HEK293 (cell line): Measurements from ENCODE around the gene MYO1C.
A peak's percentile ranks its signal among the peaks of the same experiment; 100 is the strongest.

Experiments
- ATF2 ChIP-seq: fragments of 450-650 bp; formaldehyde crosslinking; IDR thresholded peaks from 2 replicates; pipeline ENCODE4 v1.5.1; 2016; ENCODE audit warnings: missing biosample characterization, missing genetic modification characterization, low read depth
- GLIS2 ChIP-seq: fragments of 450-650 bp; formaldehyde crosslinking; IDR thresholded peaks from 2 replicates; pipeline ENCODE4 v1.5.1; 2016; ENCODE audit warnings: missing biosample characterization, missing genetic modification characterization
- INSM2 ChIP-seq: fragments of 450-650 bp; formaldehyde crosslinking; IDR thresholded peaks from 2 replicates; pipeline ENCODE4 v1.5.1; 2016; ENCODE audit warnings: missing biosample characterization, missing genetic modification characterization
- KLF1 ChIP-seq: fragments of 450-650 bp; formaldehyde crosslinking; IDR thresholded peaks from 2 replicates; pipeline ENCODE4 v1.5.1; 2016; ENCODE audit warnings: missing biosample characterization, missing genetic modification characterization
- KLF16 ChIP-seq: fragments of 450-650 bp; formaldehyde crosslinking; IDR thresholded peaks from 2 replicates; pipeline ENCODE4 v1.5.1; 2017; ENCODE audit warnings: missing biosample characterization, missing genetic modification characterization
- KLF9 ChIP-seq: fragments of 450-650 bp; formaldehyde crosslinking; IDR thresholded peaks from 2 replicates; pipeline ENCODE4 v1.5.1; 2016; ENCODE audit warnings: missing biosample characterization, missing genetic modification characterization, low read depth
- MEIS1 ChIP-seq: sonication (generic); formaldehyde crosslinking; IDR thresholded peaks from 2 replicates; pipeline ENCODE4 v1.8.1; 2022; ENCODE audit warnings: missing genetic modification reagents, mild to moderate bottlenecking, borderline replicate concordance
- PRDM6 ChIP-seq: fragments of 450-650 bp; formaldehyde crosslinking; IDR thresholded peaks from 2 replicates; pipeline ENCODE4 v1.5.1; 2017; ENCODE audit warnings: missing biosample characterization, missing genetic modification characterization
- SP3 ChIP-seq: fragments of 450-650 bp; formaldehyde crosslinking; IDR thresholded peaks from 2 replicates; pipeline ENCODE4 v1.5.1; 2016; ENCODE audit warnings: missing biosample characterization, missing genetic modification characterization
- YY2 ChIP-seq: fragments of 450-650 bp; formaldehyde crosslinking; IDR thresholded peaks from 2 replicates; pipeline ENCODE4 v1.5.1; 2016; ENCODE audit warnings: missing biosample characterization, missing genetic modification characterization
- ZBTB26 ChIP-seq: fragments of 450-650 bp; formaldehyde crosslinking; optimal IDR thresholded peaks from 2 replicates; pipeline ENCODE3; 2016; ENCODE audit warnings: missing biosample characterization, mild to moderate bottlenecking, missing genetic modification characterization
- ZBTB48 ChIP-seq: fragments of 450-650 bp; formaldehyde crosslinking; IDR thresholded peaks from 2 replicates; pipeline ENCODE4 v1.5.1; 2016; ENCODE audit warnings: missing biosample characterization, missing genetic modification characterization
- ZBTB6 ChIP-seq: fragments of 450-650 bp; formaldehyde crosslinking; IDR thresholded peaks from 2 replicates; pipeline ENCODE4 v1.5.1; 2017; ENCODE audit warnings: missing biosample characterization, missing genetic modification characterization
- ZBTB7A ChIP-seq: fragments of 450-650 bp; formaldehyde crosslinking; IDR thresholded peaks from 2 replicates; pipeline ENCODE4 v1.5.1; 2016; ENCODE audit warnings: low read depth, missing biosample characterization, missing genetic modification characterization
- ZIC2 ChIP-seq: fragments of 450-650 bp; formaldehyde crosslinking; IDR thresholded peaks from 2 replicates; pipeline ENCODE4 v1.5.1; 2016; ENCODE audit warnings: missing biosample characterization, missing genetic modification characterization
- ZNF133 ChIP-seq: fragments of 450-650 bp; formaldehyde crosslinking; IDR thresholded peaks from 2 replicates; pipeline ENCODE4 v1.5.1; 2016; ENCODE audit warnings: missing biosample characterization, missing genetic modification characterization
- ZNF292 ChIP-seq: fragments of 450-650 bp; formaldehyde crosslinking; IDR thresholded peaks from 2 replicates; pipeline ENCODE4 v1.5.1; 2016; ENCODE audit warnings: low read depth, missing biosample characterization, missing genetic modification characterization, borderline replicate concordance
- ZNF48 ChIP-seq: fragments of 450-650 bp; formaldehyde crosslinking; IDR thresholded peaks from 2 replicates; pipeline ENCODE4 v1.5.1; 2016; ENCODE audit warnings: missing biosample characterization, missing genetic modification characterization
- ZNF529 ChIP-seq: fragments of 450-650 bp; formaldehyde crosslinking; IDR thresholded peaks from 2 replicates; pipeline ENCODE4 v1.5.1; 2017; ENCODE audit warnings: missing genetic modification characterization, missing biosample characterization; ENCODE audit not compliant: insufficient replicate concordance
- ZNF530 ChIP-seq: fragments of 450-650 bp; formaldehyde crosslinking; IDR thresholded peaks from 2 replicates; pipeline ENCODE4 v1.5.1; 2016; ENCODE audit warnings: low read depth, missing biosample characterization, missing genetic modification characterization
- ZNF555 ChIP-seq: fragments of 450-650 bp; formaldehyde crosslinking; conservative IDR thresholded peaks from 2 replicates; pipeline ENCODE4 v1.5.1; 2017; ENCODE audit warnings: missing biosample characterization, mild to moderate bottlenecking, missing genetic modification characterization, inconsistent platforms
- ZNF560 ChIP-seq: fragments of 450-650 bp; formaldehyde crosslinking; IDR thresholded peaks from 2 replicates; pipeline ENCODE4 v1.5.1; 2017; ENCODE audit warnings: missing biosample characterization, missing genetic modification characterization, borderline replicate concordance
- ZNF624 ChIP-seq: fragments of 450-650 bp; formaldehyde crosslinking; IDR thresholded peaks from 2 replicates; pipeline ENCODE4 v1.5.1; 2017; ENCODE audit warnings: missing biosample characterization, missing genetic modification characterization
- ZNF629 ChIP-seq: fragments of 450-650 bp; formaldehyde crosslinking; IDR thresholded peaks from 2 replicates; pipeline ENCODE4 v1.5.1; 2017; ENCODE audit warnings: missing biosample characterization, missing genetic modification characterization
- ZNF654 ChIP-seq: fragments of 450-650 bp; formaldehyde crosslinking; IDR thresholded peaks from 2 replicates; pipeline ENCODE4 v1.5.1; 2016; ENCODE audit warnings: low read depth, missing biosample characterization, missing genetic modification characterization
- ZNF701 ChIP-seq: fragments of 450-650 bp; formaldehyde crosslinking; IDR thresholded peaks from 2 replicates; pipeline ENCODE4 v1.5.1; 2016; ENCODE audit warnings: missing biosample characterization, missing genetic modification characterization
- ZNF747 ChIP-seq: fragments of 450-650 bp; formaldehyde crosslinking; IDR thresholded peaks from 2 replicates; pipeline ENCODE4 v1.5.1; 2016; ENCODE audit warnings: missing biosample characterization, missing genetic modification characterization
- ZNF785 ChIP-seq: fragments of 450-650 bp; formaldehyde crosslinking; IDR thresholded peaks from 2 replicates; pipeline ENCODE4 v1.5.1; 2016; ENCODE audit warnings: missing biosample characterization, missing genetic modification characterization
- ZNF837 ChIP-seq: fragments of 450-650 bp; formaldehyde crosslinking; IDR thresholded peaks from 2 replicates; pipeline ENCODE4 v1.5.1; 2016; ENCODE audit warnings: missing biosample characterization, missing genetic modification characterization
- ZSCAN16 ChIP-seq: fragments of 450-650 bp; formaldehyde crosslinking; IDR thresholded peaks from 2 replicates; pipeline ENCODE4 v1.5.1; 2016; ENCODE audit warnings: missing biosample characterization, missing genetic modification characterization
- ZSCAN23 ChIP-seq: fragments of 450-650 bp; formaldehyde crosslinking; IDR thresholded peaks from 2 replicates; pipeline ENCODE4 v1.5.1; 2016; ENCODE audit warnings: missing biosample characterization, missing genetic modification characterization
- ZSCAN30 ChIP-seq: fragments of 450-650 bp; IDR thresholded peaks from 2 replicates; pipeline ENCODE4 v1.5.1; 2018; ENCODE audit warnings: missing biosample characterization, mild to moderate bottlenecking, missing genetic modification characterization, moderate library complexity
- ZXDB ChIP-seq: fragments of 450-650 bp; formaldehyde crosslinking; IDR thresholded peaks from 2 replicates; pipeline ENCODE4 v1.5.1; 2016; ENCODE audit warnings: missing biosample characterization, missing genetic modification characterization

The MYO1C gene

GRCh38 chr17:1455797-1456599 lies 36.5 kb downstream of the MYO1C start, which contains the start of gene CRK (continued):
- TF ChIP-seq ZNF837 (tag by site-specific recombination) (0 out of 2 replicates have a peak, but pooled peaks have one; percentile 31), ZNF654 (no peak), YY2 (tag by site-specific recombination) (peak; percentile 89), ZXDB (tag by site-specific recombination) (0 out of 2 replicates have a peak, but pooled peaks have one; percentile 11), ZNF133 (tag by site-specific recombination) (no peak), PRDM6 (tag by site-specific recombination) (no peak), ZNF530 (tag by site-specific recombination) (no peak), MEIS1 (CRISPR knock-in tag) (no peak), ZNF629 (tag by site-specific recombination) (no peak), ZNF560 (tag by site-specific recombination) (no peak), GLIS2 (tag by site-specific recombination) (peak; percentile 83), ZBTB26 (tag by site-specific recombination) (peak; percentile 74), ATF2 (no peak), ZNF292 (tag by site-specific recombination) (no peak), ZSCAN30 (tag by site-specific recombination) (peak; percentile 66), KLF1 (tag by site-specific recombination) (peak; percentile 27; the same call in 1 of the 2 replicates), KLF9 (peak; percentile 67), ZBTB48 (tag by site-specific recombination) (peak; percentile 57; the same call in 1 of the 2 replicates), ZIC2 (tag by site-specific recombination) (peak; percentile 43), ZNF701 (tag by site-specific recombination) (no peak), INSM2 (tag by site-specific recombination) (no peak; the same call in 1 of the 2 replicates), ZBTB6 (no peak), ZNF747 (tag by site-specific recombination) (no peak), ZSCAN16 (no peak), ZNF48 (tag by site-specific recombination) (no peak), SP3 (peak; percentile 84), ZNF624 (no peak), ZBTB7A (tag by site-specific recombination) (no peak), ZSCAN23 (tag by site-specific recombination) (no peak), ZNF555 (tag by site-specific recombination) (no peak), ZNF529 (no peak), KLF16 (tag by site-specific recombination) (no peak), ZNF785 (tag by site-specific recombination) (peak; percentile 40; the same call in 1 of the 2 replicates)
